Neutrophil (primary cell): ENCODE results near the gene RRBP1.

Experiments
- H3K27ac ChIP-seq: fragments of 200-600 bp; sonication (generic); 2 replicates; pipeline ENCODE4 v1.5.1; 2016; ENCODE audit warnings: mild to moderate bottlenecking, moderate library complexity
- H3K27me3 ChIP-seq: fragments of 200-600 bp; sonication (generic); 2 replicates; pipeline ENCODE4 v1.6.0; 2016; ENCODE audit warnings: mild to moderate bottlenecking
- H3K36me3 ChIP-seq: fragments of 200-600 bp; sonication (generic); 2 replicates; pipeline ENCODE4 v1.5.1; 2017
- H3K4me1 ChIP-seq, 2 experiments: fragments of 200-600 bp in 1 of 2; sonication (generic) in 1 of 2; 1 replicate in 1 of 2; 2 replicates in 1 of 2; pipeline versions ENCODE4 v1.5.1 to v1.6.1; 2013 to 2016; ENCODE audit warnings: low read depth in 1 of 2, low read length in 1 of 2, mild to moderate bottlenecking in 1 of 2, moderate library complexity in 1 of 2; ENCODE audit not compliant: control insufficient read depth in 1 of 2, insufficient read depth in 1 of 2
- H3K4me3 ChIP-seq, 2 experiments: fragments of 200-600 bp in 1 of 2; sonication (generic) in 1 of 2; 1 replicate in 1 of 2; 2 replicates in 1 of 2; pipeline ENCODE4 v1.5.1; 2013 to 2016; ENCODE audit warnings: low read depth in 1 of 2, low read length in 1 of 2, mild to moderate bottlenecking in 1 of 2, moderate library complexity in 1 of 2
- H3K9me3 ChIP-seq: fragments of 200-600 bp; sonication (generic); 2 replicates; pipeline ENCODE4 v1.5.1; 2016
- CTCF ChIP-seq: fragments of 200-600 bp; sonication (generic); IDR thresholded peaks from 2 replicates; pipeline ENCODE4 v1.5.1; 2016; ENCODE audit warnings: antibody characterized with exemption

RRBP1 gene

GRCh38 chr20:17669306-17669931, 12.6 kb downstream of the RRBP1 start:
- no peaks in the 10 kb centered on the region for H3K9me3 ChIP-seq
- TF ChIP-seq CTCF = no peak
- H3K27me3 ChIP-seq = no peaks in the 10 kb centered on the region
- H3K4me1 ChIP-seq = peaks cover 16 to 33% of the 10 kb centered on the region in 2 experiments
- H3K27ac ChIP-seq = no peak overlapping the region
- no peak overlapping the region for H3K4me3 ChIP-seq
- H3K36me3 ChIP-seq = no peaks in the 10 kb centered on the region

- no peaks in the 10 kb centered on the region for H3K27me3 ChIP-seq
- no peaks in the 10 kb centered on the region for H3K36me3 ChIP-seq
- TF ChIP-seq CTCF = no peak
- H3K4me3 ChIP-seq = no peak overlapping the region
- no peaks in the 10 kb centered on the region for H3K9me3 ChIP-seq
- H3K27ac ChIP-seq = no peak overlapping the region
- peaks cover 16 to 33% of the 10 kb centered on the region in 2 experiments for H3K4me1 ChIP-seq
Observed at GRCh38 chr20:17668432-17668831, 13.6 kb downstream of the RRBP1 start.

- no peaks in the 10 kb centered on the region for H3K9me3 ChIP-seq
- no peaks in the 10 kb centered on the region for H3K27me3 ChIP-seq
- no peak overlapping the region for H3K4me3 ChIP-seq
- H3K27ac ChIP-seq = no peak overlapping the region
- no peak for TF ChIP-seq CTCF
- H3K4me1 ChIP-seq = peaks cover 16 to 33% of the 10 kb centered on the region in 2 experiments
- H3K36me3 ChIP-seq = no peaks in the 10 kb centered on the region
Observed at GRCh38 chr20:17667445-17667844, 14.6 kb downstream of the RRBP1 start.

- Histone ChIP-seq H3K4me3 (no peak overlapping the region), H3K36me3 (no peaks in the 10 kb centered on the region), H3K27ac (no peak overlapping the region), H3K4me1 (peaks cover 11 to 23% of the 10 kb centered on the region in 2 experiments), H3K27me3 (no peaks in the 10 kb centered on the region), H3K9me3 (no peaks in the 10 kb centered on the region)
- TF ChIP-seq CTCF = no peak
Observed at GRCh38 chr20:17666481-17666880, 15.6 kb downstream of the RRBP1 start.

GRCh38 chr20:17665756-17666155, 16.3 kb downstream of the RRBP1 start:
- Histone ChIP-seq H3K4me1 (peaks cover 4 to 16% of the 10 kb centered on the region in 2 experiments), H3K36me3 (no peaks in the 10 kb centered on the region), H3K27me3 (no peaks in the 10 kb centered on the region), H3K27ac (no peak overlapping the region), H3K4me3 (no peak overlapping the region), H3K9me3 (no peaks in the 10 kb centered on the region)
- no peak for TF ChIP-seq CTCF
